HFF-Myc (cell line): ENCODE results near the gene HNRNPF.
A peak's percentile ranks its signal among the peaks of the same experiment; 100 is the strongest.

Source experiments
- DNase-seq: peaks from one replicate; pipeline ENCODE4 v3.0.0-alpha.2; 2011; ENCODE audit warnings: low read depth; ENCODE audit errors: extremely low read depth
- H3K4me3 ChIP-seq: replicated peaks from 2 replicates; pipeline ENCODE4 v1.5.1; 2011; ENCODE audit warnings: low read depth, mild to moderate bottlenecking, control low read depth, low read length
- CTCF ChIP-seq: IDR thresholded peaks from 2 replicates; pipeline ENCODE4 v1.5.1; 2012; ENCODE audit warnings: mild to moderate bottlenecking, low read depth, low read length, control low read depth; ENCODE audit errors: missing control alignments

HNRNPF gene

DNA sequence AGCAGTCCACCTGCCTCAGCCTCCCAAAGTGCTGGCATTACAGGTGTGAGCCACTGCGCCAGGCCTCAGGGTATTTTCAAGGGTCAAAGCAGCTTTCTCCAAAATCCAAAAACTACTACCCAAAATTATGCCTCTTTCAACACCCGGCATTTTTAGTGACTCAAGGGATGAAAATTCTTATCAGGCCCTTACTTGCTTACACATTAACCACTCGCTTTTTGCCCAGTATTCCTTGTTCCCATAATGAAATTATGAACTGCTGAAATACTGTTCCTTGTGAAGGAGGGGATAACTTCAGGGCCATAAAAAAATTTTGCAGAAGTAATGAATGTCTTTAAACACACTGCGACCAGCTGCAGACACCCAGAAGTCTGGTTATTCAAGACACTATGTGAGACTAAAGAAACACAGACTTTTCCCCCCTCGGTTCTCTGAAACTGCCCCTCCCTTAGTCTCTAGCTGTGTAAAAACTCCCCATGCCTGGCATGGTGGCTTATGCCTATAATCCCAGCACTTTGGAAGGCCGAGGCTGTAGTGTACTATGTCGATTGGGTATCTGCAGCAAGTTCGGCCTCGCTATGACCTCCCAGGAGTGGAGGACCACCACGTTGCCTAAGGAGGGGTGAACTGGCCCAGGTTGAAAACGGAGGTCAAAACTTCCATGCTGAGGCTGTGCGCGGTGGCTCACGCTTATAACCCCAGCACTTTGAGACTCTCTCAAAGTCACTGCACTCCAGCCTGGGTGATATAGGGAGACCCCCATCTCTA is 25.6 kb downstream of the HNRNPF start:
- DNase-seq = no peak
- no peak overlapping the region for H3K4me3 ChIP-seq
- TF ChIP-seq CTCF = no peak

- no peak for TF ChIP-seq CTCF
- DNase-seq = no peak
- H3K4me3 ChIP-seq = no peak overlapping the region
Measured at GRCh38 chr10:43380610-43381222, 28.3 kb downstream of the HNRNPF start.

DNA sequence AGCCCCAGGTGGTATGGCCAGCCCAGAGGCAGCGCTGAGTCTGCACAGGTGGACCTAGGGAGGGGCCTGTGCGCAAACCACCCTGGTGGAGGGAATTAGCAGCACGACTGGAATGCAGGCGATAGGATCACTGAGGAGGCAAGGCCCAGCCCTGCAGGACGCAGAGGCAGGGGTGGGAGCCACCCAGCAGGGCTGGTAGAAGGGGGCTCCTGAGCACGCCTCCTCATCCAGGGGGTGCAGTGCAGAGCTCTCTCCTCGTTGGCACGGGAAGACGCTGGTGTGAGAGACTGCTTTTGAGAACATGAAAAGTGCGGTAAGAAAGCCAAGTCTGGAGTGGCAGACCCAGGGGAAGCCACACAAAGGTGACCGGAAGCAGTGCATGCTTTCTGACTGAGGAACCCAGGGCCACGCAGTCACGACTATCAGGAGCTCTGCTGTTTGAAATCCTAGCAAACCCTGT is 31.5 kb downstream of the HNRNPF start:
- no peak for DNase-seq
- peak; percentile 3 for TF ChIP-seq CTCF
- no peak overlapping the region for H3K4me3 ChIP-seq

DNA sequence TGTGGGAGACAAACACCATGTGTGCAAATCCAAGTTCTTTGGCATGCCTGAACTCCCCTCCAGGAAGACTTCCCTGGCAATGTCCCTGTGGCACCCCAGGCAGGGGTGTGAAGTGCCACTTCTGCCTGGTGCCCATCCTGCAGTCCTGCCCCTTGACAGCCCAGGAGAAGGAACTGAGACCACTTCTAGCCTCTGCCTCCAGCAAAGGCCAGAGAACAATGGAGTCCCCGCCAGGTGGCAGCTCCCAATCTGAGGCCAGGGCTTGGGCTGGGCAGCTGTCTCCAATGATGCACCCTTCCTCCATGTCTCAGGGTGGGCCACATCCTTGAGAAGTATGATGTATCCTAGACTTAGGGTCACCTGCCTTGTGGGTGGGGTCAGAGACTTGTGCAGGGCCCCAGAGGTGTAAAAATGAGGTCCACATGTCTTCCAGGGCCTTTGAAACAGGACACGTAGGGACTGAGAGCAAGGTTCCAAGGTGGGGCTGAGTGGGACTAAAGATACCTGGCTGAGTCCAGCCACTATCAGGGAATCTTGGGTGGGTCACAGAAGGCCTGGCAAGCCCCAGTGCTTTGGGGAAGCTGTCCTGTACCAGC is 32.1 kb downstream of the HNRNPF start:
- TF ChIP-seq CTCF = no peak

DNA sequence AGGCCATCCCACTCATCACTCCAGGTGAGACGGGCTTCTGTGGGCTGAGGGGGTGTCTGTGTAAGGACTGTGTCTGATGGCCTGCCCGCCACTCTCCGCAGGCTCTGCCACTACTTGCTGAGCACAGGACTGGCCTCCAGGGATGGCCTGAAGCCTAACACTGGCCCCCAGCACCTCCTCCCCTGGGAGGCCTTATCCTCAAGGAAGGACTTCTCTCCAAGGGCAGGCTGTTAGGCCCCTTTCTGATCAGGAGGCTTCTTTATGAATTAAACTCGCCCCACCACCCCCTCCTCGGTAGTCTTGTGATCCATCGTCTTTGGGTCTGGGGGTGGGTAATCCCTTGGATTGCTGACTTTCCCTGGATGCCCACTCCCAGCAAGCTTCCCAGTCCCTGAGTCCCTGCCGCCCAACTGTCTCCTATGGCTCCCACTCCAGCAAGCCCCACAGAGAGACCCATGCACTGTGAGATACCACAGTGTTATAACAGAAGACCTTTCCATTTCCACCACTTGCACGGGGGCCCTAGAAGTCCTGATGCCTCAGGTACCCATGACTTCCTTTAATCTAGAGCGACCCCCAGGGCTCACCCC is 32.8 kb downstream of the HNRNPF start:
- DNase-seq = no peak
- TF ChIP-seq CTCF = no peak
- no peak overlapping the region for H3K4me3 ChIP-seq

More for the DNA sequence above, 32.1 kb downstream of the HNRNPF start:
- no peak for DNase-seq
- no peak overlapping the region for H3K4me3 ChIP-seq

- TF ChIP-seq CTCF = no peak
- H3K4me3 ChIP-seq = no peak overlapping the region
- no peak for DNase-seq
Measured at GRCh38 chr10:43375401-43376020, 33.5 kb downstream of the HNRNPF start.
